Measurements from ENCODE around the gene MTCH1. TPM values are rescaled to one million over a fixed set of nuclear protein-coding genes. Genes with fewer than 3 reads are reported as not detected.

The MTCH1 gene
- total and polyA plus RNA-seq, 2 donors = 106 to 184 TPM

GRCh38 chr6:37022135-37022863 lies 36.3 kb upstream of the MTCH1 start:
- DNase-seq (ENCODE audit: extremely low spot score) = no peak
- Histone ChIP-seq H3K4me3 (ENCODE audit: low read depth, low read length) (no peak overlapping the region), H3K36me3 (ENCODE audit: insufficient read depth) (peaks cover 2% of the 10 kb centered on the region), H3K4me1 (ENCODE audit: insufficient read depth) (no peaks in the 10 kb centered on the region), H3K27ac (ENCODE audit: low read depth) (no peak overlapping the region)
- WGBS = 95% methylated on average over 17 of the region's 17 CpGs

- H3K36me3 ChIP-seq (ENCODE audit: insufficient read depth) = peaks cover 2% of the 10 kb centered on the region
- 68% methylated on average over 14 of the region's 14 CpGs for WGBS
- no peaks in the 10 kb centered on the region for H3K4me1 ChIP-seq (ENCODE audit: insufficient read depth)
- no peak overlapping the region for H3K27ac ChIP-seq (ENCODE audit: low read depth)
- DNase-seq (ENCODE audit: extremely low spot score) = no peak
- no peak overlapping the region for H3K4me3 ChIP-seq (ENCODE audit: low read depth, low read length)
These were observed 35.5 kb upstream of the MTCH1 start for GRCh38 chr6:37021356-37022129.

GRCh38 chr6:37020812-37021211 lies 34.8 kb upstream of the MTCH1 start:
- H3K27ac ChIP-seq (ENCODE audit: low read depth) = no peak overlapping the region
- peaks cover 2% of the 10 kb centered on the region for H3K36me3 ChIP-seq (ENCODE audit: insufficient read depth)
- H3K4me1 ChIP-seq (ENCODE audit: insufficient read depth) = no peaks in the 10 kb centered on the region
- DNase-seq (ENCODE audit: extremely low spot score) = no peak
- WGBS = 95% methylated on average over 5 of the region's 5 CpGs
- H3K4me3 ChIP-seq (ENCODE audit: low read depth, low read length) = no peak overlapping the region

- no peak overlapping the region for H3K27ac ChIP-seq (ENCODE audit: low read depth)
- DNase-seq (ENCODE audit: extremely low spot score) = no peak
These were observed 34.4 kb upstream of the MTCH1 start for GRCh38 chr6:37020381-37020780.

GRCh38 chr6:37019065-37019450 lies 33.1 kb upstream of the MTCH1 start:
- WGBS = 42% methylated on average over 2 of the region's 2 CpGs
- Histone ChIP-seq H3K27ac (ENCODE audit: low read depth) (no peak overlapping the region), H3K36me3 (ENCODE audit: insufficient read depth) (peaks cover 2% of the 10 kb centered on the region), H3K4me1 (ENCODE audit: insufficient read depth) (no peaks in the 10 kb centered on the region), H3K4me3 (ENCODE audit: low read depth, low read length) (no peak overlapping the region)
- no peak for DNase-seq (ENCODE audit: extremely low spot score)

More at GRCh38 chr6:37020381-37020780, 34.4 kb upstream of the MTCH1 start:
- Histone ChIP-seq H3K36me3 (ENCODE audit: insufficient read depth) (peaks cover 2% of the 10 kb centered on the region), H3K4me3 (ENCODE audit: low read depth, low read length) (no peak overlapping the region), H3K4me1 (ENCODE audit: insufficient read depth) (no peaks in the 10 kb centered on the region)
- WGBS = 66% methylated on average over 12 of the region's 12 CpGs

- 10% methylated on average over 8 of the region's 8 CpGs for WGBS
These were observed 32.4 kb upstream of the MTCH1 start for GRCh38 chr6:37018198-37019064.

GRCh38 chr6:37017606-37018197 lies 31.7 kb upstream of the MTCH1 start:
- H3K4me1 ChIP-seq (ENCODE audit: insufficient read depth) = no peaks in the 10 kb centered on the region
- WGBS = 40% methylated on average over 5 of the region's 5 CpGs
- H3K36me3 ChIP-seq (ENCODE audit: insufficient read depth) = peaks cover 2% of the 10 kb centered on the region
- no peak overlapping the region for H3K4me3 ChIP-seq (ENCODE audit: low read depth, low read length)
- DNase-seq (ENCODE audit: extremely low spot score) = peak; percentile 55
- H3K27ac ChIP-seq (ENCODE audit: low read depth) = no peak overlapping the region

More at GRCh38 chr6:37018198-37019064, 32.4 kb upstream of the MTCH1 start:
- Histone ChIP-seq H3K4me1 (ENCODE audit: insufficient read depth) (no peaks in the 10 kb centered on the region), H3K27ac (ENCODE audit: low read depth) (no peak overlapping the region), H3K4me3 (ENCODE audit: low read depth, low read length) (no peak overlapping the region), H3K36me3 (ENCODE audit: insufficient read depth) (peaks cover 2% of the 10 kb centered on the region)
- peak; percentile 83 for DNase-seq (ENCODE audit: extremely low spot score)

GRCh38 chr6:37016995-37017394 lies 31.0 kb upstream of the MTCH1 start:
- WGBS = 75% methylated on average over 3 of the region's 3 CpGs
- no peak overlapping the region for H3K4me3 ChIP-seq (ENCODE audit: low read depth, low read length)
- no peaks in the 10 kb centered on the region for H3K4me1 ChIP-seq (ENCODE audit: insufficient read depth)
- H3K36me3 ChIP-seq (ENCODE audit: insufficient read depth) = peaks cover 2% of the 10 kb centered on the region
- no peak overlapping the region for H3K27ac ChIP-seq (ENCODE audit: low read depth)
- DNase-seq (ENCODE audit: extremely low spot score) = no peak

- Histone ChIP-seq H3K4me1 (ENCODE audit: insufficient read depth) (no peaks in the 10 kb centered on the region), H3K27ac (ENCODE audit: low read depth) (no peak overlapping the region), H3K36me3 (ENCODE audit: insufficient read depth) (peaks cover 2% of the 10 kb centered on the region), H3K4me3 (ENCODE audit: low read depth, low read length) (no peak overlapping the region)
- no peak for DNase-seq (ENCODE audit: extremely low spot score)
- WGBS = 93% methylated on average over 9 of the region's 9 CpGs
These were observed 29.5 kb upstream of the MTCH1 start for GRCh38 chr6:37015532-37015931.

- Histone ChIP-seq H3K4me3 (ENCODE audit: low read depth, low read length) (no peak overlapping the region), H3K27ac (ENCODE audit: low read depth) (no peak overlapping the region), H3K36me3 (ENCODE audit: insufficient read depth) (peaks cover 2% of the 10 kb centered on the region), H3K4me1 (ENCODE audit: insufficient read depth) (no peaks in the 10 kb centered on the region)
- no peak for DNase-seq (ENCODE audit: extremely low spot score)
- WGBS = 93% methylated on average over 12 of the region's 12 CpGs
These were observed 28.7 kb upstream of the MTCH1 start for GRCh38 chr6:37014667-37015066.

- no peak for DNase-seq (ENCODE audit: extremely low spot score)
- Histone ChIP-seq H3K4me3 (ENCODE audit: low read depth, low read length) (no peak overlapping the region), H3K4me1 (ENCODE audit: insufficient read depth) (no peaks in the 10 kb centered on the region), H3K27ac (ENCODE audit: low read depth) (no peak overlapping the region), H3K36me3 (ENCODE audit: insufficient read depth) (peaks cover 2% of the 10 kb centered on the region)
- 81% methylated on average over 21 of the region's 21 CpGs for WGBS
These were observed 27.8 kb upstream of the MTCH1 start for GRCh38 chr6:37013516-37014491.

- WGBS = 86% methylated on average over 11 of the region's 11 CpGs
- Histone ChIP-seq H3K4me1 (ENCODE audit: insufficient read depth) (no peaks in the 10 kb centered on the region), H3K4me3 (ENCODE audit: low read depth, low read length) (no peak overlapping the region), H3K36me3 (ENCODE audit: insufficient read depth) (no peaks in the 10 kb centered on the region), H3K27ac (ENCODE audit: low read depth) (no peak overlapping the region)
- DNase-seq (ENCODE audit: extremely low spot score) = no peak
These were observed 25.8 kb upstream of the MTCH1 start for GRCh38 chr6:37011656-37012378.

Measured in urinary bladder (tissue), 4 donors.